ENCODE measurements around the gene TDRD6. TPM values are rescaled to one million over a fixed set of nuclear protein-coding genes. Genes with fewer than 3 reads are reported as not detected.

The TDRD6 gene
- total RNA-seq, 2 donors from 2014 or later = 0.09 to 0.20 TPM

DNA sequence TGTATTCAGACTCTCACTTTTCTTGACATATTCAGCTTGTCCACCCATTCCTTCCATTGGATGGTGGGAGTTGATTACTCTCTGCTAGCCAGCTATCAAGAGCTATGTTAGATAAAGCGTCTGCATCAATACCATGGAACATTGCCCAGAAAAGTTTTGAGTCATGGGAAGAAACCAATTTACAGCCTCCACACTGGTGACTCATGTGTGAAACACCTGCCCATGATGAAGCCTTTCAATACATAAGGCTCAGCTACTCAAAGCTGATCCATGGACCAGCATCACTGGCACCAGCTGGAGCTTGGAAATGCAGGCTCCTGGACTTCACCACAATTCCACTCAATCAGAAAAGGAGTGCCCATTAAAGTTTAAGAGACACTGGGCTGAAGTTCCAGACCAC lies 31.4 kb downstream of the TDRD6 start:
- no peak overlapping the region for H3K27ac ChIP-seq (ENCODE audit: low read depth, low read length)
- H3K27ac Mint-ChIP-seq = no peak overlapping the region
- H3K4me3 ChIP-seq (ENCODE audit: low read length) = no peak overlapping the region
- no peaks in the 10 kb centered on the region for H3K9me3 Mint-ChIP-seq
- no peaks in the 10 kb centered on the region for H3K4me1 ChIP-seq (ENCODE audit: control insufficient read depth, insufficient read depth, low read length)
- H3K4me3 Mint-ChIP-seq = no peak overlapping the region
- H3K36me3 Mint-ChIP-seq (ENCODE audit: low read depth) = no peaks in the 10 kb centered on the region
- H3K36me3 ChIP-seq (ENCODE audit: control insufficient read depth, insufficient read depth, low read length) = no peaks in the 10 kb centered on the region
- no peak overlapping the region for H3K9ac ChIP-seq (ENCODE audit: extremely low read depth, low read length, poor library complexity, severe bottlenecking)
- WGBS, 2 experiments (ENCODE audit: insufficient coverage in 1 of 2, insufficient read length in 1 of 2) = 91 to 100% methylated on average over 1 of the region's 1 CpG
- H3K27me3 ChIP-seq (ENCODE audit: control insufficient read depth, insufficient read depth, low read length, poor library complexity, severe bottlenecking) = no peaks in the 10 kb centered on the region
- H3K9me3 ChIP-seq (ENCODE audit: control insufficient read depth, low read length) = no peaks in the 10 kb centered on the region
- H3K4me1 Mint-ChIP-seq = no peaks in the 10 kb centered on the region
- peaks cover 2% of the 10 kb centered on the region for H3K27me3 Mint-ChIP-seq (ENCODE audit: insufficient read depth)
- TF ChIP-seq CTCF (conservative IDR thresholded peaks at IDR 0.05) = no peak
- no peak for DNase-seq

DNA sequence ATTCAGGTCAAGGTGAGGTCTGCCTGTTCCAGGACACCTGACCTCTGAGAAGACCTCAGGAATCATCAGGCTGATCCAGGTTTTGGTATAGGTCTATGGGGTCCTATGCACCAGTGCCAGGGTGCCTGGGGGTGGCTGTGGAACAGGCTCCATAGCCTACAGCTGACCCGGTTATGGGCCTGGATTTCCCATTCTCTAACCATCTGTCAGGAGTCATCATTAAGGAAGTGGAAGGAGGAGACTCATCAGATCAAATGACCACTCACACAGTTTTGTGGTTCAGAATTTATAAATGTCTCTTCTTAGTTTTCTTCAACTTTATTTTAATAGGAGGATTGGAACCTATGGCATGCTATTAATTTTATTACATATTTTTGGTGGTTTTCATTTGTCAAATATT lies 32.7 kb downstream of the TDRD6 start:
- no peaks in the 10 kb centered on the region for H3K36me3 ChIP-seq (ENCODE audit: control insufficient read depth, insufficient read depth, low read length)
- TF ChIP-seq CTCF (conservative IDR thresholded peaks at IDR 0.05) = no peak
- no peak overlapping the region for H3K4me3 ChIP-seq (ENCODE audit: low read length)
- Mint-ChIP-seq H3K27ac (no peak overlapping the region), H3K9me3 (no peaks in the 10 kb centered on the region), H3K36me3 (ENCODE audit: low read depth) (no peaks in the 10 kb centered on the region), H3K27me3 (ENCODE audit: insufficient read depth) (peaks cover 2% of the 10 kb centered on the region), H3K4me3 (no peak overlapping the region), H3K4me1 (no peaks in the 10 kb centered on the region)
- H3K4me1 ChIP-seq (ENCODE audit: control insufficient read depth, insufficient read depth, low read length) = no peaks in the 10 kb centered on the region
- H3K27me3 ChIP-seq (ENCODE audit: control insufficient read depth, insufficient read depth, low read length, poor library complexity, severe bottlenecking) = no peaks in the 10 kb centered on the region
- no peak for DNase-seq
- no peak overlapping the region for H3K27ac ChIP-seq (ENCODE audit: low read depth, low read length)
- H3K9me3 ChIP-seq (ENCODE audit: control insufficient read depth, low read length) = no peaks in the 10 kb centered on the region
- H3K9ac ChIP-seq (ENCODE audit: extremely low read depth, low read length, poor library complexity, severe bottlenecking) = no peak overlapping the region
- WGBS, 2 experiments (ENCODE audit: insufficient coverage in 1 of 2, insufficient read length in 1 of 2) = 76 to 100% methylated on average over 1 of the region's 1 CpG

DNA sequence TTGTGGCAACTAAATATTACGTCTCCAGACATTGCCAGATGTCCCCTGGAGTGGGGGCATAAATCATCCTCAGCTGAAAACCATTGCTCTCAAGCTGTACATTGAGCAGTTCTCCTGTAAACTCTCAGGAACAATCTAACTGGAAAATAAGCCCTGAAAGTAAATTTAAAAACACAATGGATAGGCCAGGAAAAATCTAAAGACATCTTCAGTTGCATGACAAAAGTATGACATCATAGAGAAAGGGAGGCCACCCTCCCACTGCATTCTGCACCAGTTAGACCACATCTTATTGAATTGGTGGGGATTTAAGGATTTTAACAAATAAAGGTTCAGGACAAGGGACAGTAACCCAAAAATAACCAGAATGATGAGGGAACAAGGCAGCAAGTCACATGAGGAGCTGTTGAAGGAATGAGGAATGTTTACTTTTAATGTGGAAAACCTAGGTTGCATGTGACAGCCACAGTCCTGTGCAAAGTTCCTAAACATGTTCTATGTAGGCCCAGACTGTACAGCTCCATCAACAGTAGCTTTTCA lies 42.2 kb downstream of the TDRD6 start:
- Mint-ChIP-seq H3K27me3 (ENCODE audit: insufficient read depth) (peaks cover 7% of the 10 kb centered on the region), H3K4me3 (no peak overlapping the region), H3K4me1 (no peaks in the 10 kb centered on the region), H3K36me3 (ENCODE audit: low read depth) (no peaks in the 10 kb centered on the region), H3K9me3 (no peaks in the 10 kb centered on the region), H3K27ac (no peak overlapping the region)
- Histone ChIP-seq H3K9ac (ENCODE audit: extremely low read depth, low read length, poor library complexity, severe bottlenecking) (no peak overlapping the region), H3K4me1 (ENCODE audit: control insufficient read depth, insufficient read depth, low read length) (no peaks in the 10 kb centered on the region), H3K27me3 (ENCODE audit: control insufficient read depth, insufficient read depth, low read length, poor library complexity, severe bottlenecking) (no peaks in the 10 kb centered on the region), H3K9me3 (ENCODE audit: control insufficient read depth, low read length) (no peaks in the 10 kb centered on the region), H3K36me3 (ENCODE audit: control insufficient read depth, insufficient read depth, low read length) (no peaks in the 10 kb centered on the region), H3K27ac (ENCODE audit: low read depth, low read length) (no peak overlapping the region), H3K4me3 (ENCODE audit: low read length) (no peak overlapping the region)
- whole genome bisulfite sequencing, 2 experiments (ENCODE audit: insufficient coverage in 1 of 2, insufficient read length in 1 of 2) = 97 to 100% methylated on average over 1 of the region's 1 CpG
- no peak for DNase-seq
- TF ChIP-seq CTCF (conservative IDR thresholded peaks at IDR 0.05) = no peak
